Vagina (tissue), 2 donors: ENCODE results near the gene CACNA1C. TPM values are rescaled to one million over a fixed set of nuclear protein-coding genes. Genes with fewer than 3 reads are reported as not detected.

Source experiments
- DNase-seq, 2 donors: peaks; one replicate each; pipeline ENCODE4 v3.0.0-alpha.2; 2017; ENCODE audit errors: extremely low spot score in 2 of 2
- H3K27ac ChIP-seq: fragments of 200-600 bp; sonication (generic); one replicate; pipeline ENCODE4 v1.5.1; 2019
- H3K27me3 ChIP-seq: fragments of 200-600 bp; sonication (generic); one replicate; pipeline ENCODE4 v1.5.1; 2019
- H3K36me3 ChIP-seq, 2 donors: fragments of 200-600 bp; sonication (generic); one replicate each; pipeline ENCODE4 v1.5.1; 2017 to 2019
- H3K4me1 ChIP-seq: fragments of 200-600 bp; sonication (generic); one replicate; pipeline ENCODE4 v1.5.1; 2019
- H3K4me3 ChIP-seq, 2 donors: fragments of 200-600 bp; sonication (generic); 1 replicate in 1 of 2; 2 replicates in 1 of 2; pipeline ENCODE4 v1.5.1; 2016 to 2019
- H3K9me3 ChIP-seq: fragments of 200-600 bp; sonication (generic); one replicate; pipeline ENCODE4 v1.5.1; 2019
- POLR2A ChIP-seq, 2 donors: fragments of 450-650 bp; IDR thresholded peaks; one replicate each; pipeline ENCODE4 v1.6.1; 2017; ENCODE audit warnings: antibody characterized with exemption in 2 of 2, mild to moderate bottlenecking in 2 of 2, moderate library complexity in 2 of 2
- POLR2AphosphoS5 ChIP-seq, 2 donors: sonication (generic); formaldehyde crosslinking; IDR thresholded peaks; one replicate each; pipeline ENCODE4 v1.9.0; 2017; ENCODE audit warnings: antibody characterized with exemption in 2 of 2, mild to moderate bottlenecking in 2 of 2, low read depth in 1 of 2; ENCODE audit not compliant: insufficient read depth in 1 of 2
- intact Hi-C: fragments of 100-400 bp; cut with DNase I; formaldehyde crosslinking; loops from one replicate; pipeline ENCODE4 v1.15.1; 2023
- total RNA-seq: library from RNA; depleted of rRNA; stranded (reverse); fragments of >200 nt; gene quantifications from one replicate; pipeline ENCODE4 v1.2.3, GENCODE V29; 2016
- TF ChIP-seq, protein P1 (sequence below), 3 experiments: fragments of 450-650 bp in 2 of 3; fragments of 200-600 bp in 1 of 3; sonication (generic) in 1 of 3; IDR thresholded peaks; one replicate each; pipeline ENCODE4 v1.5.1; 2017 to 2019; ENCODE audit warnings: antibody characterized with exemption in 3 of 3, mild to moderate bottlenecking in 2 of 3, moderate library complexity in 2 of 3

Gene CACNA1C
- total RNA-seq, 1 donor from 2014 or later: 9.8 TPM

DNA sequence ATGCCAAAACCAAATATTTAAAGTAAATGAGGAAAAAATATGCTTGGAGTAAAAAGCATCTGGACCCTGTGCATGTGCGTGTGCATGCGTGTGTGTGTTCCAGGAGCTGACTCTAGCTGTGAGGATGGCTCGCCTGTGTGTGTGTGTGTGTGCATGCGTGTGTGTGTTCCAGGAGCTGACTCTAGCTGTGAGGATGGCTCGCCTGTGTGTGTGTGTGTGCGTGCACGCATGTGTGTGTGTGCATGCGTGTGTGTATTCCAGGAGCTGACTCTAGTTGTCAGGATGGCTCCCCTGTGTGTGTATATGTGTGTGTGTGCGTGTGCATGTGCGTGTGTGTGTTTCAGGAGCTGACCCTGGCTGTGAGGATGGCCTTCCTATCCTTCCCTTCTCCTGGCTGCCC, 357.7 kb downstream of the CACNA1C start:
- Histone ChIP-seq H3K36me3 (no peaks in the 10 kb centered on the region), H3K9me3 (no peaks in the 10 kb centered on the region), H3K4me3 (no peak overlapping the region), H3K27me3 (no peaks in the 10 kb centered on the region), H3K4me1 (no peaks in the 10 kb centered on the region), H3K27ac (no peak overlapping the region)
- no peak for TF ChIP-seq POLR2AphosphoS5 (IDR thresholded peaks at IDR 0.05; ENCODE audit: insufficient read depth in 1 of 2, low read depth in 1 of 2)
- no peak for TF ChIP-seq POLR2A (IDR thresholded peaks at IDR 0.05)
- TF ChIP-seq, protein P1, sequence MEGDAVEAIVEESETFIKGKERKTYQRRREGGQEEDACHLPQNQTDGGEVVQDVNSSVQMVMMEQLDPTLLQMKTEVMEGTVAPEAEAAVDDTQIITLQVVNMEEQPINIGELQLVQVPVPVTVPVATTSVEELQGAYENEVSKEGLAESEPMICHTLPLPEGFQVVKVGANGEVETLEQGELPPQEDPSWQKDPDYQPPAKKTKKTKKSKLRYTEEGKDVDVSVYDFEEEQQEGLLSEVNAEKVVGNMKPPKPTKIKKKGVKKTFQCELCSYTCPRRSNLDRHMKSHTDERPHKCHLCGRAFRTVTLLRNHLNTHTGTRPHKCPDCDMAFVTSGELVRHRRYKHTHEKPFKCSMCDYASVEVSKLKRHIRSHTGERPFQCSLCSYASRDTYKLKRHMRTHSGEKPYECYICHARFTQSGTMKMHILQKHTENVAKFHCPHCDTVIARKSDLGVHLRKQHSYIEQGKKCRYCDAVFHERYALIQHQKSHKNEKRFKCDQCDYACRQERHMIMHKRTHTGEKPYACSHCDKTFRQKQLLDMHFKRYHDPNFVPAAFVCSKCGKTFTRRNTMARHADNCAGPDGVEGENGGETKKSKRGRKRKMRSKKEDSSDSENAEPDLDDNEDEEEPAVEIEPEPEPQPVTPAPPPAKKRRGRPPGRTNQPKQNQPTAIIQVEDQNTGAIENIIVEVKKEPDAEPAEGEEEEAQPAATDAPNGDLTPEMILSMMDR (IDR thresholded peaks at IDR 0.05): no peak
- intact Hi-C loops: no loop called here
- no peak for DNase-seq

DNA sequence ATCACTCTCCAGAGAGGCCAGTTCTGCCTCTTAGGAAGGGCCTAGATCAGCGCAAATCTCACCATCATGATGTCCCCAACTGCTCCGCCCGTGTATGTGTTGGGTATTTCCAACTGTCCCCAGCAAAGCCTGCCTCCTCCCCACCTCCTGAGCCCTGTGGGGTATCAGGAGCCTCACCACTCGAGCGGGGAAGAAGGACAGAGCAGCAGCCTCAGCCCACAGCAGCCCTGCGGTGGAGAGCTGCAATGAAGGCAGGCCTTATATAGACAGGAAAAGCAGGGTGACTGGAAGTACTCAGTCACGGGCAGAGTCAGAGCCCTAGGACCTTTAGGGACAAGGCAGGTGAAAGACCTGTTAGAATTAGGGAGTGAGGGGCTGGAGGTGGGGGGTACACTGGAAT, 358.2 kb downstream of the CACNA1C start:
- no peaks in the 10 kb centered on the region for H3K36me3 ChIP-seq
- no peaks in the 10 kb centered on the region for H3K27me3 ChIP-seq
- no peak for DNase-seq
- H3K27ac ChIP-seq: no peak overlapping the region
- intact Hi-C loops: no loop called here
- H3K4me1 ChIP-seq: no peaks in the 10 kb centered on the region
- TF ChIP-seq POLR2A (IDR thresholded peaks at IDR 0.05) (no peak), POLR2AphosphoS5 (IDR thresholded peaks at IDR 0.05; ENCODE audit: insufficient read depth in 1 of 2, low read depth in 1 of 2) (no peak)
- TF ChIP-seq, protein P1 (IDR thresholded peaks at IDR 0.05): no peak
- no peaks in the 10 kb centered on the region for H3K9me3 ChIP-seq
- H3K4me3 ChIP-seq: no peak overlapping the region

DNA sequence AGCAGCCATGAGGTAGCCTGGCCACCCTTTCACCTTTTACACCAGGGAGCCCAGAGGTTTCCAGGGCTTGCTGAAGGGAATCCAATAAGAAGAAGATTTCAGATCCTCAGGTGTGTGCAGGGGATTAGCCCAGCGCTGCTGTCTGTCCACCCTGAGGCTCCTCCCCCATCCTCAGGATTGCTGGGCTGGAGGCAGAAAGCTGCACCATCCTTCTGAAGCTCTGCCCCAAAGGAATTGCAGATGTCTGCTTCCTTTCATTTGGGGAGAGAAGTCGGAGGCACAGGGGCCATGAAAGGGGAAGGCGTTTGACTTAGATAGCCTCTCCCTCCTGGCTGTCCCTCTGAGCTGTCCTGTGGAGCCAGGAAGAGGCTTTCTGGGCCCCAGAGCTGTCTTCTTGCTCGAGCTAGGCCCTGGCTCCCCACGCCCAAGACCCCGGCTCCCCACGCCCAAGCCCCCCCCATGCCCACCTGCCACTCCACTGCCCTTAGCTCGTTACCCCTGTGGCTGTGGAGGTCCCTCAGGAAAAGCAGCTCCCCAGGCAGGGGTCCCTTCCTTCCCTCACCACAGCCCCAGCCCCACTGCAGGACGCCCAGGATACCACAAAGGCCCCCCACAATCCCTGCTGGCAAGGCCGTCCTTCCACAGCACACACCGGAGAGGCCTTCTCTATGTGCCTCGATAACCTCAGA, 359.0 kb downstream of the CACNA1C start:
- H3K4me3 ChIP-seq: no peak overlapping the region
- DNase-seq: no peak
- no peak overlapping the region for H3K27ac ChIP-seq
- intact Hi-C loops: no loop called here
- no peak for TF ChIP-seq POLR2AphosphoS5 (IDR thresholded peaks at IDR 0.05; ENCODE audit: insufficient read depth in 1 of 2, low read depth in 1 of 2)
- TF ChIP-seq, protein P1 (IDR thresholded peaks at IDR 0.05): no peak
- no peak for TF ChIP-seq POLR2A (IDR thresholded peaks at IDR 0.05)
- H3K4me1 ChIP-seq: no peaks in the 10 kb centered on the region
- no peaks in the 10 kb centered on the region for H3K9me3 ChIP-seq
- no peaks in the 10 kb centered on the region for H3K27me3 ChIP-seq
- H3K36me3 ChIP-seq: no peaks in the 10 kb centered on the region

DNA sequence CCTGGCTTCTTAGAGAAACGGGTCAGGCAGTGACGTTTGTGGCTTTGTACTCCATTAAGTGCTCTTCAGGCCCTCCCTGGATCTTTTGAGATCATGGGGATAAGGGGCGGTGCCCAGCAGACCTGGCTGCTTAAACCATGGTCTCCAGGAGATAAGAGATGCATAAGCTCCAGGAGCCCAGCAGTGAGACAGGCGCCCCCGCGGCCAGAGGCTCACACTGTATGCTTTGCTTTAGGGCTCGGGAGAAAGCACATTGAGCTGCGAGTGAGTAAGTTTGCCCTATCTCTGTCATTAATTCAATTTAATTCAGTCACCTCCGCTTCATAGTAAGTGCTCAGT, 359.5 kb downstream of the CACNA1C start:
- no peaks in the 10 kb centered on the region for H3K27me3 ChIP-seq
- no peaks in the 10 kb centered on the region for H3K9me3 ChIP-seq
- no peak overlapping the region for H3K4me3 ChIP-seq
- H3K27ac ChIP-seq: no peak overlapping the region
- no peaks in the 10 kb centered on the region for H3K36me3 ChIP-seq
- intact Hi-C loops: no loop called here
- H3K4me1 ChIP-seq: no peaks in the 10 kb centered on the region
- TF ChIP-seq, protein P1 (IDR thresholded peaks at IDR 0.05): no peak
- TF ChIP-seq POLR2AphosphoS5 (IDR thresholded peaks at IDR 0.05; ENCODE audit: insufficient read depth in 1 of 2, low read depth in 1 of 2) (no peak), POLR2A (IDR thresholded peaks at IDR 0.05) (no peak)
- no peak for DNase-seq

GRCh38 chr12:2413301-2413700, 360.5 kb downstream of the CACNA1C start:
- Histone ChIP-seq H3K36me3 (no peaks in the 10 kb centered on the region), H3K27me3 (no peaks in the 10 kb centered on the region), H3K4me1 (no peaks in the 10 kb centered on the region), H3K27ac (no peak overlapping the region), H3K9me3 (no peaks in the 10 kb centered on the region), H3K4me3 (no peak overlapping the region)
- no peak for DNase-seq
- intact Hi-C loops: no loop called here
- no peak for TF ChIP-seq POLR2AphosphoS5 (IDR thresholded peaks at IDR 0.05; ENCODE audit: insufficient read depth in 1 of 2, low read depth in 1 of 2)
- TF ChIP-seq POLR2A (IDR thresholded peaks at IDR 0.05): no peak
- TF ChIP-seq, protein P1 (IDR thresholded peaks at IDR 0.05): no peak
